Tibial artery (tissue), 4 donors: Measurements from ENCODE around the gene UBE2F.

Source experiments
- DNase-seq, 2 donors: peaks; one replicate each; pipeline ENCODE4 v3.0.0-alpha.2; 2019
- H3K27ac ChIP-seq, 2 donors: fragments of 200-600 bp; sonication (generic) in 1 of 2; 1 replicate in 1 of 2; 2 replicates in 1 of 2; pipeline ENCODE4 v1.5.1; 2018 to 2019; ENCODE audit warnings: mild to moderate bottlenecking in 1 of 2
- H3K27me3 ChIP-seq, 2 donors: fragments of 200-600 bp; sonication (generic) in 1 of 2; one replicate each; pipeline versions ENCODE4 v1.5.1 to v1.6.0; 2016 to 2019
- H3K36me3 ChIP-seq, 3 donors: fragments of 200-600 bp; sonication (generic) in 2 of 3; one replicate each; pipeline ENCODE4 v1.5.1; 2016 to 2019; ENCODE audit warnings: mild to moderate bottlenecking in 2 of 3
- H3K4me1 ChIP-seq, 4 donors: fragments of 200-600 bp; sonication (generic) in 2 of 4; 1 replicate in 3 of 4; 2 replicates in 1 of 4; pipeline ENCODE4 v1.5.1; 2016 to 2019
- H3K4me3 ChIP-seq, 2 donors: fragments of 200-600 bp; sonication (generic) in 1 of 2; 1 replicate in 1 of 2; 2 replicates in 1 of 2; pipeline ENCODE4 v1.5.1; 2018 to 2019; ENCODE audit warnings: mild to moderate bottlenecking in 2 of 2
- H3K9me3 ChIP-seq, 3 donors: fragments of 200-600 bp; sonication (generic) in 1 of 3; one replicate each; pipeline ENCODE4 v1.5.1; 2016 to 2019
- intact Hi-C: fragments of 100-400 bp; cut with DNase I; formaldehyde crosslinking; loops from one replicate; pipeline ENCODE4 v1.15.0; 2023; ENCODE audit warnings: low total_unique reads
- TF ChIP-seq, protein P1 (sequence below), 2 experiments: fragments of 200-600 bp in 1 of 2; fragments of 450-650 bp in 1 of 2; IDR thresholded peaks; one replicate each; pipeline ENCODE4 v1.5.1; 2017 to 2019; ENCODE audit warnings: antibody characterized with exemption in 2 of 2, mild to moderate bottlenecking in 1 of 2, moderate library complexity in 1 of 2

The UBE2F gene

DNA sequence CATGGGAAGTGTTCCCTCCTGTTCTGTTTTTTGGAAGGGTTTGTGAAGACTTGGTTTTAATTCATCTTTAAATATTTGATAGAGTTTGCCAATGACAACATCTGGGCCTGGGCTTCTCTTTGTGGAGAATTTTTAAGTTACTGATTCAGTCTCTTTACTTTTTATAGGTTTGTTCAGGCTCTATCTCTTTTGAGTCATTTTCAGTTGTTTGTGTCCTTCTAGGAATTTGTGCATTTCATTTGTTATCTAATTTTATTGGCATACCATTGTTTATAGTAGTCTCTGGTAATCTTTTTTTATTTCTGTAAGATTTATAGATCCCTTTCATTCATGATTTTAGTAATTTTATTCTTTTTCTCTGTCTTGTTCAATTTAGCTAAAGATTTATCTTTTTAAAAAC lies 108.6 kb downstream of the UBE2F start:
- DNase-seq: no peak
- no peak overlapping the region for H3K27ac ChIP-seq
- H3K27me3 ChIP-seq: no peaks in the 10 kb centered on the region
- intact Hi-C loops: no loop called here
- TF ChIP-seq, protein P1, sequence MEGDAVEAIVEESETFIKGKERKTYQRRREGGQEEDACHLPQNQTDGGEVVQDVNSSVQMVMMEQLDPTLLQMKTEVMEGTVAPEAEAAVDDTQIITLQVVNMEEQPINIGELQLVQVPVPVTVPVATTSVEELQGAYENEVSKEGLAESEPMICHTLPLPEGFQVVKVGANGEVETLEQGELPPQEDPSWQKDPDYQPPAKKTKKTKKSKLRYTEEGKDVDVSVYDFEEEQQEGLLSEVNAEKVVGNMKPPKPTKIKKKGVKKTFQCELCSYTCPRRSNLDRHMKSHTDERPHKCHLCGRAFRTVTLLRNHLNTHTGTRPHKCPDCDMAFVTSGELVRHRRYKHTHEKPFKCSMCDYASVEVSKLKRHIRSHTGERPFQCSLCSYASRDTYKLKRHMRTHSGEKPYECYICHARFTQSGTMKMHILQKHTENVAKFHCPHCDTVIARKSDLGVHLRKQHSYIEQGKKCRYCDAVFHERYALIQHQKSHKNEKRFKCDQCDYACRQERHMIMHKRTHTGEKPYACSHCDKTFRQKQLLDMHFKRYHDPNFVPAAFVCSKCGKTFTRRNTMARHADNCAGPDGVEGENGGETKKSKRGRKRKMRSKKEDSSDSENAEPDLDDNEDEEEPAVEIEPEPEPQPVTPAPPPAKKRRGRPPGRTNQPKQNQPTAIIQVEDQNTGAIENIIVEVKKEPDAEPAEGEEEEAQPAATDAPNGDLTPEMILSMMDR (IDR thresholded peaks at IDR 0.05): no peak
- no peaks in the 10 kb centered on the region for H3K9me3 ChIP-seq
- no peak overlapping the region for H3K4me3 ChIP-seq
- H3K36me3 ChIP-seq: peaks cover 0 to 22% (median 20%) of the 10 kb centered on the region in 3 donors
- H3K4me1 ChIP-seq: no peaks in the 10 kb centered on the region

DNA sequence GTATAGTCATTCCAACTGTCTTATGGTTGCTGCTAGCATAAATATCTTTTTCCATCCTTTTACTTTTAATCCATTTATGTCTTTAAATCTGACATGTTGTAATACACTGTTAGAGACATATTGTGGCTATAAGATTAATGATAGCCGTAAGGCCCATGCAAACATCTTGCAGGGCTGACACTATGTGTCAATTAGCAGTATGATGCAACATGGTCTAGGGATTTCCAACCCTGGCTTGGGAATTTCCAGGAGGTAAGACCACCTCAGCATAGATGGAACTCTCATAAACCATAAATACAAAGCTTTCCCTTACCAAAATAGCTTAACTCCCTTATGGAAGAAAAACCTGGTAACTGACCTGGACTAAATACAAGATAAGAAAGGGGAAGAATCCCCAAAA lies 110.5 kb downstream of the UBE2F start:
- Histone ChIP-seq H3K27ac (no peak overlapping the region), H3K27me3 (no peaks in the 10 kb centered on the region), H3K36me3 (peaks cover 5 to 31% (median 30%) of the 10 kb centered on the region in 3 donors), H3K9me3 (no peaks in the 10 kb centered on the region), H3K4me1 (no peaks in the 10 kb centered on the region), H3K4me3 (no peak overlapping the region)
- DNase-seq: no peak
- intact Hi-C loops: no loop called here
- TF ChIP-seq, protein P1 (IDR thresholded peaks at IDR 0.05): no peak

DNA sequence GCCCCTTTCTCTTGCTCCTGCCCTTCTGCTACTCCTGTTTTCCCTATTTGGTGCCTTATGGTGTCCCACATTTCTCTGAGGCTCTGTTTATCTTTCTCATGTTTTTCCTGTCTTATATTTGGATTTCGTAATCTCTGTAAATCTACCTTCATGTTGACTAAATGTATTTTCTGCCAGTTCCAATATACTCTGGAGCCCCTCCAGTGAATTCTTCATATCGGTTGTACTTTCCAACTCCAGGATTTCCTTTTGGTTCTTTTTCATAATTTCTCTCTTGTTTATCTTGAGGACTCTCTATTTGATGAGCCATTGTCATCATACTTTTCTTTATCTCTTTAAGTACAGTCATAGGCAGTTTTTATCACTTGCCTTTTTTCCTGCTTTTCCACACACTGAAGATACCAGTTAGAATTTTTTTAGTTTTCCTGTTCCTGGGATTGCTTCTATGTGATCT lies 113.1 kb downstream of the UBE2F start:
- Histone ChIP-seq H3K9me3 (no peaks in the 10 kb centered on the region), H3K27me3 (no peaks in the 10 kb centered on the region), H3K4me1 (no peaks in the 10 kb centered on the region), H3K4me3 (no peak overlapping the region), H3K36me3 (peaks cover 23 to 39% (median 39%) of the 10 kb centered on the region in 3 donors), H3K27ac (no peak overlapping the region)
- TF ChIP-seq, protein P1 (IDR thresholded peaks at IDR 0.05): no peak
- no peak for DNase-seq
- intact Hi-C loops: loop anchor here (10.0 kb wide), 1 partner anchor 115 kb away; no protein-coding TSS in a partner anchor

DNA sequence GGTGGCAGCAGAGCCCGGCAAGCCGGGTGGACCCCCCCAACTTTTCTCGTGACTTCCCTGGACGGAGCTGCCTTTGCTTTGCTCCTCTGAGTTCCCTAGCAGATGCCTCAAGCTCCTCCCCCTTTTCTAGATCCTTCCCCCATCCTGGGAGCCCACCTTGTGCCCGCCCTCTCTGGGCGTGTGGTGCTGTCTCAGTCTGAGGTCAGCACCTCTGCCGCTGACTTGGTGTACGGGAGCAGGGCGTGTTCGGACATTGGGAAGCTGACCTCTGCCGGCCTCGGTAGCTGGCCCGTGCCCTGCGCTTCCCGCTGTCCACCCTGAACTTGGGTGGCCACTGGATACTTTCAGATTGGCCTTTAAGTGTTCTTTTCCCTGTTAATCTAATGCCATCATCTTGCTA lies 113.7 kb downstream of the UBE2F start:
- TF ChIP-seq, protein P1 (IDR thresholded peaks at IDR 0.05): no peak
- H3K4me3 ChIP-seq: no peak overlapping the region
- intact Hi-C loops: loop anchor here (10.0 kb wide), 1 partner anchor 114 kb away; no protein-coding TSS in a partner anchor
- H3K27ac ChIP-seq: no peak overlapping the region
- no peaks in the 10 kb centered on the region for H3K9me3 ChIP-seq
- peaks cover 23 to 43% (median 39%) of the 10 kb centered on the region in 3 donors for H3K36me3 ChIP-seq
- H3K4me1 ChIP-seq: no peaks in the 10 kb centered on the region
- no peaks in the 10 kb centered on the region for H3K27me3 ChIP-seq
- no peak for DNase-seq

DNA sequence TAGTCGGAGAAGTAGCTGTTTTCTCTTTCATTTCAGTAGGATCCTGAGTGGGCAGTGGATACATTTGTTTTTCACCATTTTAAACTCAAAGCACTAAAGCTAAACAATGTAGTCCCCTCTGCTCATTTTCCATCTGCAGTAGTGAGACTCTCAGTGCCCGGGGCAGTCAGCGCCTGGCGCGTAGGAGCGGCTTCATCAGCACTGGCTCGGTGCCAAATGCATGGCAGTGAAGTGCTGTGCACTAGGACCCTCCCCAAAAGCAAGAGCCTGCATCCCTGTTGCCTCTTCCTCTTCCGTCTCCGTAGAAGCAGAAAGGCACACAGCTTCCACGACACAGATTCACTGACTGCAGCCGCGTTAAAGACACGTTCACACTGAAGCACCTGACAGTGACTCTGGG lies 114.3 kb downstream of the UBE2F start:
- H3K4me1 ChIP-seq: no peaks in the 10 kb centered on the region
- H3K4me3 ChIP-seq: no peak overlapping the region
- TF ChIP-seq, protein P1 (IDR thresholded peaks at IDR 0.05): no peak
- no peaks in the 10 kb centered on the region for H3K27me3 ChIP-seq
- intact Hi-C loops: loop anchor here (10.0 kb wide), 1 partner anchor 114 kb away; no protein-coding TSS in a partner anchor
- peaks cover 23 to 44% (median 41%) of the 10 kb centered on the region in 3 donors for H3K36me3 ChIP-seq
- no peak overlapping the region for H3K27ac ChIP-seq
- DNase-seq: no peak
- H3K9me3 ChIP-seq: no peaks in the 10 kb centered on the region

DNA sequence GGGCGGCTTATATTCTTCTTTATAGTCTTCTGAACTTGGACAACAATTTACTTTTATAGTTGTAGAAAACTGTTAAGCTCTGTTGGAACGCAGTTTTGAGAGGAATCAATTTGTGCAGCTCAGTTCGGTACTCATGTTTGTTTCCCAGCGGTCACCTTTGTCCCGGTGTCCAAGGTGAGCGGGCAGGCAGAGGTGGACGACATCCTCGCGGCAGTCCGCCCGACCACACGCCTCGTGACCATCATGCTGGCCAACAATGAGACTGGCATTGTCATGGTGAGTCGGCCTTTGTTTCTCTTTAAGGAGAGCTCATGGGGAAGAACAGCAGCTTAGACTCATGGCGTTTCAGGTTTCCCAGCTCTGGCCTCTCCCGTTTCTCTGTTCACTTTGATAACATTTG lies 114.7 kb downstream of the UBE2F start:
- intact Hi-C loops: loop anchor here (10.0 kb wide), 1 partner anchor 113 kb away; no protein-coding TSS in a partner anchor
- TF ChIP-seq, protein P1 (IDR thresholded peaks at IDR 0.05): no peak
- Histone ChIP-seq H3K36me3 (peaks cover 23 to 44% (median 42%) of the 10 kb centered on the region in 3 donors), H3K9me3 (no peaks in the 10 kb centered on the region), H3K27me3 (no peaks in the 10 kb centered on the region), H3K4me1 (no peaks in the 10 kb centered on the region), H3K27ac (no peak overlapping the region), H3K4me3 (no peak overlapping the region)
- no peak for DNase-seq
